Pancreas (tissue), 10 donors: ENCODE results near the gene ELAVL2. TPM values are rescaled to one million over a fixed set of nuclear protein-coding genes. Genes with fewer than 3 reads are reported as not detected.

ENCODE experiments used
- ATAC-seq, 4 donors: fragments of 200-7000 bp; cut with Tn5 transposase; one replicate each; pipeline versions ENCODE4 v1.8.0 to v1.9.1; 2020; ENCODE audit warnings: mild to moderate bottlenecking in 4 of 4, moderate library complexity in 4 of 4
- DNase-seq, 6 donors: peaks; one replicate each; pipeline ENCODE4 v3.0.0-alpha.2; 2020
- FAIRE-seq: peaks from 2 replicates; lab custom pipeline; 2012; peaks lifted over from hg19 to GRCh38; lab: Jason Lieb, UNC
- H3K27ac ChIP-seq, 4 donors: fragments of 200-600 bp; sonication (generic); 1 replicate in 3 of 4; 2 replicates in 1 of 4; pipeline versions ENCODE4 v1.5.0 to v1.8.0; 2020
- H3K27me3 ChIP-seq, 4 donors: fragments of 200-600 bp; one replicate each; pipeline ENCODE4 v1.8.0; 2021
- H3K36me3 ChIP-seq, 3 donors: fragments of 200-600 bp; sonication (generic) in 1 of 3; one replicate each; pipeline versions ENCODE4 v1.5.0 to v1.8.0; 2020 to 2021
- H3K4me1 ChIP-seq, 3 donors: fragments of 200-600 bp; one replicate each; pipeline ENCODE4 v1.8.0; 2021
- H3K4me3 ChIP-seq, 4 donors: fragments of 200-600 bp; sonication (generic) in 2 of 4; one replicate each; pipeline versions ENCODE4 v1.5.0 to v1.8.0; 2020 to 2021
- H3K9me3 ChIP-seq, 4 donors: fragments of 200-600 bp; one replicate each; pipeline ENCODE4 v1.8.0; 2021
- WGBS, 2 donors: extraction: QIAGEN DNeasy Blood & Tissue Kit; methylation state at CpG; one replicate each; pipeline ENCODE4 v1.1.7; 2013; 5-methylcytosine and 5-hydroxymethylcytosine counted together
- intact Hi-C, 3 donors: fragments of 100-400 bp; cut with DNase I; formaldehyde crosslinking; loops; one replicate each; pipeline versions ENCODE4 v1.11.1 to v1.14.2; 2022
- polyA plus RNA-seq, 2 donors: library from polyadenylated mRNA; stranded (reverse); fragments of 200-250 nt; gene quantifications; one replicate each; pipeline ENCODE4 v1.2.3, GENCODE V29; 2013
- total RNA-seq, 6 donors: library from RNA; stranded (reverse); fragmentation: NEBNext Ultra II Directional in 4 of 6; extraction: Animal tissue kit (Norgen Biotek cat#: 25700) in 4 of 6; gene quantifications; one replicate each; pipeline versions ENCODE4 v1.2.1 to v1.2.4, GENCODE V29; 2021 to 2023
- TF ChIP-seq, protein P1 (sequence below), 4 donors: fragments of 200-600 bp; sonication (generic) in 3 of 4; IDR thresholded peaks; one replicate each; pipeline versions ENCODE4 v1.5.0 to v1.8.0; 2021; ENCODE audit warnings: antibody characterized with exemption in 4 of 4
- donor health status: healthy with polysubstance abuse.
- donor health status: DM: no; HTN: no; CAD: no; lungs with moderate emphysema.
- donor health status: DM: no; HTN: no; CAD: no.
- donor health status: control.
- donor health status: control.
- donor health status: Bipolar disorder and iron deficiency.
- donor health status: DM: yes; HTN: yes; CAD: no.
- donor health status: DM: no; HTN: no; CAD: no.
- donor health status: DM: no; HTN: no; CAD: no.
- donor health status: DM: yes; HTN: yes; CAD: no.

Gene ELAVL2
- total and polyA plus RNA-seq, 8 donors: 0.02 to 0.19 (median 0.12) TPM; not detected in 5

DNA sequence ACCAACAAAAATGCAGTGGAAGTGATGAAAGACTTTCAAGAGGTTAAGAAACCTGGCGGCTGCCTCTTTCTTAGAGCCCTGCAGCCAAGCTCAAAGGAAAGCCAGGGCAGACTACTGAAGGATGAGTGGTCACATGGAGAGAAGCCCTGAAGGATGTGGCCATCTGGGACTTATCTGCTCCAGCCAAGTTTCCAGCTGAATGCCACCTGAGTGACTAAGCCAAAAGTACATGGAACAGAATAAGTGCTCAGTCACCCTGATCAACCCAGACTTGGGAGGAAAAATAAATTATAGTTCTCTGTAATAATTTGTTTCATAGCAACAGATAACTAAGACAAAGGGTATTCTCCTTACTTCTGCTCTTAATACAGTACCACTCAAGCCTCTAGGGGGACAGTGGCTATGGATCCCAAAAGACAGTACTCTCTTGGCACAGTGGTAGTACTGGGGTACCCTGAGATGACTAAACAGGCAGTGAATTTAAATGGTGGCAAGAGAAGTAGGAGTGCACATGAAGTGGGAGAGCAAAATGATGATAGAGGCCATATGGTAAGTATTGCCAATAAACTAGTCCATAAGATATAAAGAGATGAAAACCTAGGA is 182.3 kb downstream of the ELAVL2 start:
- Histone ChIP-seq H3K4me1 (no peaks in the 10 kb centered on the region), H3K27me3 (no peaks in the 10 kb centered on the region), H3K36me3 (no peaks in the 10 kb centered on the region), H3K27ac (no peak overlapping the region), H3K9me3 (no peaks in the 10 kb centered on the region), H3K4me3 (no peak overlapping the region)
- DNase-seq (no peak), ATAC-seq (no peak), FAIRE-seq (no peak)
- TF ChIP-seq, protein P1, sequence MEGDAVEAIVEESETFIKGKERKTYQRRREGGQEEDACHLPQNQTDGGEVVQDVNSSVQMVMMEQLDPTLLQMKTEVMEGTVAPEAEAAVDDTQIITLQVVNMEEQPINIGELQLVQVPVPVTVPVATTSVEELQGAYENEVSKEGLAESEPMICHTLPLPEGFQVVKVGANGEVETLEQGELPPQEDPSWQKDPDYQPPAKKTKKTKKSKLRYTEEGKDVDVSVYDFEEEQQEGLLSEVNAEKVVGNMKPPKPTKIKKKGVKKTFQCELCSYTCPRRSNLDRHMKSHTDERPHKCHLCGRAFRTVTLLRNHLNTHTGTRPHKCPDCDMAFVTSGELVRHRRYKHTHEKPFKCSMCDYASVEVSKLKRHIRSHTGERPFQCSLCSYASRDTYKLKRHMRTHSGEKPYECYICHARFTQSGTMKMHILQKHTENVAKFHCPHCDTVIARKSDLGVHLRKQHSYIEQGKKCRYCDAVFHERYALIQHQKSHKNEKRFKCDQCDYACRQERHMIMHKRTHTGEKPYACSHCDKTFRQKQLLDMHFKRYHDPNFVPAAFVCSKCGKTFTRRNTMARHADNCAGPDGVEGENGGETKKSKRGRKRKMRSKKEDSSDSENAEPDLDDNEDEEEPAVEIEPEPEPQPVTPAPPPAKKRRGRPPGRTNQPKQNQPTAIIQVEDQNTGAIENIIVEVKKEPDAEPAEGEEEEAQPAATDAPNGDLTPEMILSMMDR (IDR thresholded peaks at IDR 0.05): no peak
- intact Hi-C loops: no loop called here
- WGBS, 2 donors: 72 to 84% methylated on average over 1 of the region's 1 CpG
